Sciatic nerve (tissue), 1 donor: Measurements from ENCODE around the gene PTHLH. TPM values are rescaled to one million over a fixed set of nuclear protein-coding genes. Genes with fewer than 3 reads are reported as not detected.

Source experiments
- total RNA-seq: library from RNA; stranded (reverse); fragmentation: NEBNext Ultra II Directional; extraction: Animal tissue kit (Norgen Biotek cat#: 25700); gene quantifications from one replicate; pipeline ENCODE4 v1.2.1, GENCODE V29; 2021
- donor health status: DM: no; HTN: no; CAD: no.

PTHLH gene
- total RNA-seq, 1 donor from 2014 or later: 8.3 TPM

Other genes starting within 250 kb of the PTHLH start
- gene KLHL42, start 192.5 kb downstream of the PTHLH start, total RNA-seq: 31.8 TPM
- not detected for gene MANSC4, start 192.5 kb downstream of the PTHLH start, total RNA-seq
- 35.8 TPM for gene CCDC91, start 217.7 kb upstream of the PTHLH start, total RNA-seq